OCI-LY1 (cell line): Measurements from ENCODE around the gene ZNF223.

Experiments
- H2AFZ ChIP-seq: fragments of 200-600 bp; sonication (generic), shearing (Covaris generic); 2 replicates; pipeline ENCODE4 v1.6.0; 2014; ENCODE audit warnings: antibody characterized with exemption, mild to moderate bottlenecking, low read length
- H3F3A ChIP-seq: fragments of 200-600 bp; sonication (generic), shearing (Covaris generic); 2 replicates; pipeline ENCODE4 v1.6.0; 2014; ENCODE audit warnings: mild to moderate bottlenecking, antibody characterized with exemption, low read length, moderate library complexity; ENCODE audit not compliant: insufficient read depth
- H3K27ac ChIP-seq: fragments of 200-600 bp; sonication (generic); 2 replicates; pipeline ENCODE4 v1.5.1; 2014; ENCODE audit warnings: low read length, mixed run types, mild to moderate bottlenecking, low read depth; ENCODE audit not compliant: poor library complexity, severe bottlenecking
- H3K27me3 ChIP-seq: fragments of 200-600 bp; sonication (generic); 2 replicates; pipeline ENCODE4 v1.6.0; 2014; ENCODE audit warnings: antibody characterized with exemption, mild to moderate bottlenecking, low read length, moderate library complexity; ENCODE audit not compliant: insufficient read depth
- H3K36me3 ChIP-seq: fragments of 200-600 bp; sonication (generic); 2 replicates; pipeline ENCODE4 v1.6.1; 2014; ENCODE audit warnings: mild to moderate bottlenecking, antibody characterized with exemption, low read length, moderate library complexity, mixed read lengths; ENCODE audit not compliant: insufficient read depth
- H3K4me1 ChIP-seq: fragments of 200-600 bp; sonication (generic); 2 replicates; pipeline ENCODE4 v1.5.1; 2014; ENCODE audit warnings: mild to moderate bottlenecking, low read length, moderate library complexity; ENCODE audit not compliant: insufficient read depth, severe bottlenecking
- H3K4me2 ChIP-seq: fragments of 200-600 bp; sonication (generic), shearing (Covaris generic); 2 replicates; pipeline ENCODE4 v1.6.1; 2014; ENCODE audit warnings: low read length
- H3K4me3 ChIP-seq: fragments of 200-600 bp; sonication (generic); 2 replicates; pipeline ENCODE4 v1.5.1; 2014; ENCODE audit warnings: low read length, low read depth, mild to moderate bottlenecking, mixed read lengths; ENCODE audit not compliant: poor library complexity, severe bottlenecking
- H3K79me2 ChIP-seq: fragments of 200-600 bp; shearing (Covaris generic); 2 replicates; pipeline ENCODE4 v1.6.1; 2016; ENCODE audit warnings: mixed run types, low read length, mixed read lengths; ENCODE audit not compliant: insufficient read depth
- H3K9ac ChIP-seq: fragments of 200-600 bp; sonication (generic), shearing (Covaris generic); 2 replicates; pipeline ENCODE4 v1.6.1; 2014; ENCODE audit warnings: mild to moderate bottlenecking, low read length, mixed read lengths
- H3K9me2 ChIP-seq: fragments of 200-600 bp; sonication (generic), shearing (Covaris generic); 2 replicates; pipeline ENCODE4 v1.6.1; 2014; ENCODE audit warnings: low read depth, mild to moderate bottlenecking, low read length, mixed read lengths
- H3K9me3 ChIP-seq: fragments of 200-600 bp; shearing (Covaris generic); 2 replicates; pipeline ENCODE4 v1.6.1; 2014; ENCODE audit warnings: low read length, mixed read lengths
- H4K20me1 ChIP-seq: fragments of 200-600 bp; sonication (generic), shearing (Covaris generic); 2 replicates; pipeline ENCODE4 v1.6.0; 2016; ENCODE audit warnings: mild to moderate bottlenecking, low read length; ENCODE audit not compliant: insufficient read depth
- EZH2 ChIP-seq: fragments of 200-600 bp; sonication (generic), shearing (Covaris generic); IDR thresholded peaks from 2 replicates; pipeline ENCODE4 v1.8.0; 2017; ENCODE audit warnings: borderline replicate concordance, mixed run types, mild to moderate bottlenecking, antibody characterized with exemption, low read length, moderate library complexity, mixed read lengths
- TF ChIP-seq, protein P1 (sequence below): fragments of 200-600 bp; sonication (generic), shearing (Covaris generic); IDR thresholded peaks from 2 replicates; pipeline ENCODE4 v1.5.1; 2017; ENCODE audit warnings: mild to moderate bottlenecking, antibody characterized with exemption, low read length, moderate library complexity, mixed read lengths

Gene ZNF223

GRCh38 chr19:44066305-44066704, 14.5 kb downstream of the ZNF223 start:
- H3K9ac ChIP-seq = no peak overlapping the region
- H3K79me2 ChIP-seq = no peaks in the 10 kb centered on the region

GRCh38 chr19:44069415-44069814, 17.6 kb downstream of the ZNF223 start:
- no peak overlapping the region for H2AFZ ChIP-seq
- no peak overlapping the region for H3K9ac ChIP-seq
- no peak overlapping the region for H3K27ac ChIP-seq
- H3K9me3 ChIP-seq = peaks cover 4% of the 10 kb centered on the region; the same call in 1 of the 2 replicates
- no peaks in the 10 kb centered on the region for H3F3A ChIP-seq
- H3K36me3 ChIP-seq = no peaks in the 10 kb centered on the region
- no peaks in the 10 kb centered on the region for H4K20me1 ChIP-seq
- H3K9me2 ChIP-seq = no peaks in the 10 kb centered on the region
- TF ChIP-seq, protein P1, sequence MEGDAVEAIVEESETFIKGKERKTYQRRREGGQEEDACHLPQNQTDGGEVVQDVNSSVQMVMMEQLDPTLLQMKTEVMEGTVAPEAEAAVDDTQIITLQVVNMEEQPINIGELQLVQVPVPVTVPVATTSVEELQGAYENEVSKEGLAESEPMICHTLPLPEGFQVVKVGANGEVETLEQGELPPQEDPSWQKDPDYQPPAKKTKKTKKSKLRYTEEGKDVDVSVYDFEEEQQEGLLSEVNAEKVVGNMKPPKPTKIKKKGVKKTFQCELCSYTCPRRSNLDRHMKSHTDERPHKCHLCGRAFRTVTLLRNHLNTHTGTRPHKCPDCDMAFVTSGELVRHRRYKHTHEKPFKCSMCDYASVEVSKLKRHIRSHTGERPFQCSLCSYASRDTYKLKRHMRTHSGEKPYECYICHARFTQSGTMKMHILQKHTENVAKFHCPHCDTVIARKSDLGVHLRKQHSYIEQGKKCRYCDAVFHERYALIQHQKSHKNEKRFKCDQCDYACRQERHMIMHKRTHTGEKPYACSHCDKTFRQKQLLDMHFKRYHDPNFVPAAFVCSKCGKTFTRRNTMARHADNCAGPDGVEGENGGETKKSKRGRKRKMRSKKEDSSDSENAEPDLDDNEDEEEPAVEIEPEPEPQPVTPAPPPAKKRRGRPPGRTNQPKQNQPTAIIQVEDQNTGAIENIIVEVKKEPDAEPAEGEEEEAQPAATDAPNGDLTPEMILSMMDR = no peak
- no peak for TF ChIP-seq EZH2
- H3K4me2 ChIP-seq = no peak overlapping the region
- no peaks in the 10 kb centered on the region for H3K27me3 ChIP-seq
- H3K4me3 ChIP-seq = no peak overlapping the region
- H3K79me2 ChIP-seq = no peaks in the 10 kb centered on the region
- no peaks in the 10 kb centered on the region for H3K4me1 ChIP-seq

More at GRCh38 chr19:44066305-44066704, 14.5 kb downstream of the ZNF223 start:
- no peaks in the 10 kb centered on the region for H3K27me3 ChIP-seq
- TF ChIP-seq, protein P1 = no peak
- no peak for TF ChIP-seq EZH2
- peaks cover 4% of the 10 kb centered on the region; the same call in 1 of the 2 replicates for H3K9me3 ChIP-seq
- no peak overlapping the region for H3K27ac ChIP-seq
- H3K4me1 ChIP-seq = no peaks in the 10 kb centered on the region
- H3K9me2 ChIP-seq = no peaks in the 10 kb centered on the region
- no peaks in the 10 kb centered on the region for H3K36me3 ChIP-seq
- no peak overlapping the region for H3K4me2 ChIP-seq
- H3K4me3 ChIP-seq = no peak overlapping the region
- H2AFZ ChIP-seq = no peak overlapping the region
- no peaks in the 10 kb centered on the region for H4K20me1 ChIP-seq
- H3F3A ChIP-seq = no peaks in the 10 kb centered on the region

DNA sequence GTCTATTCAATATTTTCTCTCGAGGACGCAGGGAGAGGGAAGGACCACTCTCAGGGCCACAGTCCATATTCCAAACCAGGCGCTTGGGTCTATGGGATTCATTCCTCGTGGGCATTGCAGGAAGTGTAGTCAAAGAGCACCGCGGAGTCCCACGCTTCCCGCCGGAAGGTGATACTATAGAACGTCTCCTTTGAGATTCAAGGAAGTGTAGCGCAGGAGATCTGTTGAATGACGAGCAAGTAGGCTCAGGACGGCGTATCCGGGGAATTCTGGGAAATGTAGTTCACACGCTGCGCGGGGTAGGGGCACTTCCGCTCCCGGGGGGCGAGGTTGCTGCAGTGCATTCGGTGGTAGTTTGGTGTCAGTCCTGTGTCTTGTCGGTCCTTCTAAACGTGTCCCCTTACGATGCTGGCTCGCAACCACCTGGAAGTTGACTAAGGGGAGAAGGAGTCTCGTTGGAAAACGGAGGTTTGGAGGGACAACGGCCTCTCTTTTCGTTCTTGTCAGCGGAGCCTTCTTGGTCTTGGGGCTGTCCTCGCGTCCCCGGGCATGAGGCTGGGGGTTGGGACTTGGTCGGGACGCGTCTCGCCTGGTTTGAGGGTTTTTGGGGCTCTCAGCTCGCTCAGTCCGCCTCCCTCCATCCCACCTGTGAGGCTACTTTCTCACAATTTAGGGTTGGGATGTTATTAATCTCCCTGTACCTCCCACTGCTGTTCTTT, 20.1 kb downstream of the ZNF223 start, which contains the start of gene ZNF284:
TSS of gene ZNF284 (plus strand) at position 336 of the 719 bp plus-strand sequence. CDS start 4,231 bp downstream, outside the sequence.
- Histone ChIP-seq H3K27ac (no peak within 1 kb of the TSS), H3K9me3 (peaks cover 4% of the 10 kb centered on the region; the same call in 1 of the 2 replicates), H3K4me3 (no peak within 1 kb of the TSS), H3K9me2 (no peaks in the 10 kb centered on the region), H4K20me1 (no peaks in the 10 kb centered on the region), H2AFZ (no peak within 1 kb of the TSS), H3K9ac (no peak within 1 kb of the TSS), H3K4me1 (no peaks in the 10 kb centered on the region), H3F3A (no peaks in the 10 kb centered on the region), H3K4me2 (no peak within 1 kb of the TSS), H3K27me3 (no peaks in the 10 kb centered on the region), H3K79me2 (no peaks in the 10 kb centered on the region), H3K36me3 (no peaks in the 10 kb centered on the region)
- TF ChIP-seq, protein P1 = no peak
- TF ChIP-seq EZH2 = no peak
